Fibroblast of pulmonary artery (primary cell): ENCODE measurements around the gene UHRF1.

Experiments
- DNase-seq: peaks from one replicate; pipeline ENCODE4 v3.0.0-alpha.2; 2010; ENCODE audit warnings: low read depth
- H3K4me3 ChIP-seq: replicated peaks from 2 replicates; pipeline ENCODE4 v1.5.1; 2011; ENCODE audit warnings: low read depth, mild to moderate bottlenecking, control low read depth, low read length, moderate library complexity
- CTCF ChIP-seq: IDR thresholded peaks from 2 replicates; pipeline ENCODE4 v1.5.1; 2011; ENCODE audit warnings: mild to moderate bottlenecking, control low read depth, low read length, inconsistent platforms; ENCODE audit errors: missing control alignments

The UHRF1 gene

GRCh38 chr19:4909156-4909896 lies at the start of gene UHRF1:
Gene UHRF1 (plus strand): TSS chr19:4909501. CDS start chr19:4910886, 1,385 bp downstream.
- no peak for DNase-seq
- TF ChIP-seq CTCF: no peak
- peak within 1 kb of the TSS; percentile 58 for H3K4me3 ChIP-seq

DNA sequence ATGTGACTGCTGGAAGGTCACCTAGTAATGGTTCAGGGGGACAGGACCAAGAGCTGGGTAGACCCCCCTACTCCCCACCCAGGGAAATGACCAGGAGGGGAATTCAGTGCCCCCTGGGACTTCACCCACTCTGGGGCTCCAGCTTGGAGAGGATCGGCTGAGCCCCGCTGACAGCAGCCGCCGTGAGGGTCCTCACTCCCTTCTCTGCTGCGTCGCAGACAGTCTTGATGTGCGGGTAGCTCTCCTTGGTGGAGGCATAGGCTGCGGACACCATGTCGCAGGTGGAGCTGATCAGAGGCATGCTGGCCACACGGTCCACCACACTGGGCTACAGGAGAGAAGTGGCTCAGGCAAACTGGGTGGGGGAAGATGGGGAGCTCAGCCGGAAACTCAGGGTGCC lies 49.6 kb upstream of the UHRF1 start:
- no peak overlapping the region for H3K4me3 ChIP-seq
- DNase-seq: no peak
- no peak for TF ChIP-seq CTCF

- DNase-seq: no peak
- no peak overlapping the region for H3K4me3 ChIP-seq
- no peak for TF ChIP-seq CTCF
Measured at GRCh38 chr19:4861147-4861546, 48.2 kb upstream of the UHRF1 start.

GRCh38 chr19:4866595-4867424 lies 42.5 kb upstream of the UHRF1 start:
- peak overlapping the region; percentile 90 for H3K4me3 ChIP-seq
- TF ChIP-seq CTCF: no peak
- DNase-seq: peak; percentile 38

GRCh38 chr19:4867534-4868285 lies 41.6 kb upstream of the UHRF1 start, which contains the start of gene PLIN3:
Gene PLIN3 (minus strand): TSS chr19:4867667. CDS start chr19:4861394, 6,273 bp downstream.
- peak within 1 kb of the TSS; percentile 90 for H3K4me3 ChIP-seq
- peak; percentile 96 for DNase-seq
- TF ChIP-seq CTCF: no peak

DNA sequence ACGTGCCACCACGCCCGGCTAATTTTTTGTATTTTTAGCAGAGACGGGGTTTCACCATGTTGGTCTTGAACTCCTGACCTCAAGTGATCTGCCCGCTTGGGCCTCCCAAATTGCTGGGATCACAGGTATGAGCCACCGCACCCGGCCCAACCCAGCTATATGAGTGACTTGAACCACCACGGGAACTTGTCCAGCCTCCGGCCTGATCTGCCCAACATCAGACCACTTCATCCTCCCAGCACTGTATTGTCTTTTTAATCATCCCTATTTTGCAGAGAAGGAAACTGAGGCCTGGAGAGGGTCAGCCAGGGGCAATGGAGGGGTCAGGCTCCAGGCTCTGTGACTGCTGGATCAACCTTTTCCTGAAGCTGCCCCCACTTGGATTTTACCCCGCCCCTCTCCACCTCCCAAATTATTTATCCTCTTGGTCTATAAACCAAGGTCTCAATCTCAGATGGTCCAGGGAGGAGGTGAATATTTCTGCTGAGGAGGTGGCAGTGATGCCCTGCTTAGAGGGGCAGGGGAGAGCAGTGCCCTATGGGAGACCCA lies 40.9 kb upstream of the UHRF1 start:
- no peak for TF ChIP-seq CTCF
- DNase-seq: no peak
- no peak overlapping the region for H3K4me3 ChIP-seq
